Heart left ventricle (tissue), 16 donors: ENCODE results near the gene DYNLT4. TPM values are rescaled to one million over a fixed set of nuclear protein-coding genes. Genes with fewer than 3 reads are reported as not detected.

Experiments used
- ATAC-seq, 4 donors: fragments of 200-7000 bp; cut with Tn5 transposase; one replicate each; pipeline ENCODE4 v1.9.1; 2020 to 2022; ENCODE audit warnings: moderate library complexity in 4 of 4, mild to moderate bottlenecking in 3 of 4, moderate number of reproducible peaks in 1 of 4
- DNase-seq, 5 donors: peaks; one replicate each; pipeline ENCODE4 v3.0.0-alpha.2; 2020
- H3K27ac ChIP-seq, 12 donors: fragments of 200-600 bp; sonication (generic) in 4 of 12; one replicate each; pipeline versions ENCODE4 v1.5.0 to v1.8.0; 2016 to 2022; ENCODE audit warnings: mild to moderate bottlenecking in 2 of 12
- H3K27me3 ChIP-seq, 9 donors: fragments of 200-600 bp; sonication (generic) in 2 of 9; one replicate each; pipeline versions ENCODE4 v1.5.1 to v1.8.0; 2016 to 2022; ENCODE audit warnings: mild to moderate bottlenecking in 3 of 9
- H3K36me3 ChIP-seq, 9 donors: fragments of 200-600 bp; sonication (generic) in 2 of 9; one replicate each; pipeline versions ENCODE4 v1.5.0 to v1.8.0; 2018 to 2022; ENCODE audit warnings: mild to moderate bottlenecking in 2 of 9
- H3K4me1 ChIP-seq, 12 donors: fragments of 200-600 bp; sonication (generic) in 4 of 12; one replicate each; pipeline versions ENCODE4 v1.5.0 to v1.8.0; 2016 to 2022; ENCODE audit warnings: mild to moderate bottlenecking in 3 of 12
- H3K4me3 ChIP-seq, 12 donors: fragments of 200-600 bp; sonication (generic) in 4 of 12; one replicate each; pipeline versions ENCODE4 v1.5.0 to v1.8.0; 2017 to 2022; ENCODE audit warnings: mild to moderate bottlenecking in 9 of 12, moderate library complexity in 4 of 12
- H3K9me3 ChIP-seq, 12 donors: fragments of 200-600 bp; sonication (generic) in 4 of 12; one replicate each; pipeline versions ENCODE4 v1.5.0 to v1.8.0; 2016 to 2022; ENCODE audit warnings: mild to moderate bottlenecking in 1 of 12
- CTCF ChIP-seq, 12 donors: fragments of 200-600 bp; sonication (generic) in 4 of 12; IDR thresholded peaks; one replicate each; pipeline versions ENCODE4 v1.5.0 to v1.8.0; 2018 to 2022; ENCODE audit warnings: antibody characterized with exemption in 12 of 12, mild to moderate bottlenecking in 5 of 12
- POLR2A ChIP-seq, 2 donors: fragments of 450-650 bp; IDR thresholded peaks; one replicate each; pipeline ENCODE4 v1.6.1; 2017; ENCODE audit warnings: antibody characterized with exemption in 2 of 2, mild to moderate bottlenecking in 2 of 2, moderate library complexity in 2 of 2
- WGBS, 4 donors: extraction: QIAGEN DNeasy Blood & Tissue Kit in 2 of 4; methylation state at CpG; one replicate each; pipeline versions ENCODE4 v1.1.5 to v1.1.7; 2013 to 2018; 5-methylcytosine and 5-hydroxymethylcytosine counted together
- intact Hi-C, 10 donors: fragments of 100-400 bp; cut with DNase I; formaldehyde crosslinking; loops; one replicate each; pipeline versions ENCODE4 v1.11.1 to v1.14.2; 2022
- polyA plus RNA-seq, 2 donors: library from polyadenylated mRNA; stranded (reverse); fragments of 200-250 nt; gene quantifications; one replicate each; pipeline ENCODE4 v1.2.3, GENCODE V29; 2013
- total RNA-seq, 9 donors: library from RNA; depleted of rRNA in 2 of 9; stranded (reverse); fragments of >200 nt in 2 of 9; fragmentation: NEBNext Ultra II Directional in 3 of 9; extraction: Animal tissue kit (Norgen Biotek cat#: 25700) in 3 of 9; gene quantifications; one replicate each; pipeline versions ENCODE4 v1.1.0 to v1.2.4, GENCODE V29; 2016 to 2023
- donor health status: ischemic (EF 13 %, LVEDD 7.1; RV severe dilation, severe dysfunction).
- donor health status: healthy with polysubstance abuse.
- donor health status: DM: no; HTN: yes; CAD: no.
- donor health status: DM: no; HTN: no; CAD: no.
- donor health status: ischemic (EF 25% LVEDD 6.9; RV normal size, moderate dysfunction).
- donor health status: ischemic (EF 25% LVEDD 5.7; RV mildly dilated, moderate dysfunction).
- donor health status: healthy.
- donor health status: DM: yes; HTN: yes; CAD: no.
- donor health status: ischemic (EF 35%, LVEDD 5.7; RV mildly dilated, moderate dysfunction).
- donor health status: nonischemic (EF 11% LVEDD 7.7; RV severe dilation, severe dysfunction).
- donor health status: DM: yes; HTN: yes; CAD: no.
- donor health status: PGD.
- donor health status: ischemic (EF 29% LVEDD 5.4; RV normal size, mild dysfunction).
- donor health status: nonischemic (EF 23%, LVEDD 6.1; RV moderate dilation, normal function).

Gene DYNLT4
- total and polyA plus RNA-seq, 11 donors, result 0.36 to 1.7 (median 0.82) TPM; not detected in 1

GRCh38 chr1:44851308-44851707 is 44.2 kb upstream of the DYNLT4 start:
- H3K4me1 ChIP-seq, result peaks cover 0 to 16% (median 10%) of the 10 kb centered on the region in 12 donors
- no peak overlapping the region for H3K4me3 ChIP-seq
- peaks cover 0 to 31% (median 8%) of the 10 kb centered on the region in 9 donors for H3K36me3 ChIP-seq
- no peaks in the 10 kb centered on the region for H3K27me3 ChIP-seq
- 93 to 100% (median 98%) methylated on average over 1 of the region's 1 CpG for WGBS, 4 donors
- TF ChIP-seq CTCF (IDR thresholded peaks at IDR 0.05), result no peak
- H3K27ac ChIP-seq, result no peak overlapping the region
- ATAC-seq (no peak), DNase-seq (no peak)
- intact Hi-C loops, result no loop called here
- no peaks in the 10 kb centered on the region for H3K9me3 ChIP-seq

DNA sequence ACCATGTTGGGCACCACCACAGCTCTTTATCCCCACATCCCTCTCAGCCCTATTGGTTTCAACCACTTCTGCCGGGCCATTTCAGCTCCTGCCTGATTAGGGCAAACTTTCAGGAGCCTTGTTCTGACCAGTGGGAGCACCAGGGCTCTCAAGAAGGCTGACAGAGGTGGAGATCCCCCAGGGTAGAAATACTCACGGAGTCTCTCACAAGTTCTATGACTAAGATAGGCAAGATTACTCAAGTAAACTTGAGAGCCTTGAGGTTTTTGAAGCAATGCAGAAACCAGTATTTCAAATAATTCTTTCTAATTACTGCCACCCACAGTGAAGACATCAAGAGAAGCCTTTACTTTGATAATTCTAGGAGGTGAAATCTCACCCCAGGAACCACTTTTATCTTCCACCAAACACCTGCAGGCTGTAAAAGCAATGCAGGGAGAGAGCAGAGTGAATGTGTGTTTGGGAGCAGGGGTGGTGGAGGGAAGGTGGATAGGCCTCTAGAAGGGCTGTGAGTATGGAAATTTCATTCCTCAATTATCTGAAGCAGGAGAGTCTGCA is 42.5 kb upstream of the DYNLT4 start:
- Histone ChIP-seq H3K9me3 (no peaks in the 10 kb centered on the region), H3K36me3 (peaks cover 0 to 17% (median 7%) of the 10 kb centered on the region in 9 donors), H3K4me1 (peaks cover 0 to 16% (median 10%) of the 10 kb centered on the region in 12 donors), H3K27me3 (no peaks in the 10 kb centered on the region), H3K4me3 (no peak overlapping the region), H3K27ac (peak overlapping the region in 5 of 12 donors; percentile 17 to 61 (median 52))
- no peak for TF ChIP-seq POLR2A (IDR thresholded peaks at IDR 0.05)
- no peak for TF ChIP-seq CTCF (IDR thresholded peaks at IDR 0.05)
- ATAC-seq (no peak), DNase-seq (no peak)
- intact Hi-C loops, result loop anchor here in 3 of 10 donors (5.0 to 10.0 kb wide), 3 partner anchors 53 to 135 kb away; partner anchors contain the start of gene EIF2B3 (in 1 of the 3)
- 73 to 84% (median 79%) methylated on average over 2 of the region's 2 CpGs for WGBS, 4 donors

- intact Hi-C loops, result loop anchor here in 3 of 10 donors (5.0 to 10.0 kb wide), 3 partner anchors 54 to 136 kb away; partner anchors contain the start of gene EIF2B3 (in 1 of the 3)
- H3K27ac ChIP-seq, result peak overlapping the region in 5 of 12 donors; percentile 17 to 61 (median 52)
- H3K27me3 ChIP-seq, result no peaks in the 10 kb centered on the region
- ATAC-seq, result peak in 2 of 4 donors; percentile 35 to 48
- no peaks in the 10 kb centered on the region for H3K9me3 ChIP-seq
- peaks cover 0 to 16% (median 11%) of the 10 kb centered on the region in 12 donors for H3K4me1 ChIP-seq
- 51 to 73% (median 59%) methylated on average over 7 of the region's 7 CpGs for WGBS, 4 donors
- no peak overlapping the region for H3K4me3 ChIP-seq
- TF ChIP-seq CTCF (IDR thresholded peaks at IDR 0.05) (no peak), POLR2A (IDR thresholded peaks at IDR 0.05) (no peak)
- DNase-seq, result peak in 2 of 5 donors; percentile 24 to 40
- peaks cover 0 to 17% (median 6%) of the 10 kb centered on the region in 9 donors for H3K36me3 ChIP-seq
These were observed 41.5 kb upstream of the DYNLT4 start for GRCh38 chr1:44848456-44849181.

DNA sequence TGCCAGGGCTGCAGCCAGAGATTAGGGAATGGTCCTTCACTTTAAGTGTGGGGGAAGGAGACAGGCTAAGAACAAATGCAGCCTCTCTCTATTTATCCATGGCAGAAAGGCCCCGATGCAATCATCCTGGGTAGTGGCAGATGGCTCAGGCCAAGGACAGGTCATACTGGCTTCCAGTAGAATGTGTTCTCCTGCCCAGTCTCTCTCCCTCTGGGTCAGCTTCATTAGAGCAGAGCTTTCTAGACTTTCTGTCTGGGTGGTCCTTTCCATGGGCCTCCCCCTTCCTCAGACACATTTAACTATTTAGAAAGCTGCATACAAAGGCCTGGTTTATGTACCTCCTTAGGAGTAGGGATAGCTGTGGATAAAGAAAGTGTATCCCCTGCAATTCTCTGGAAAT is 40.7 kb upstream of the DYNLT4 start:
- TF ChIP-seq CTCF (IDR thresholded peaks at IDR 0.05) (no peak), POLR2A (IDR thresholded peaks at IDR 0.05) (no peak)
- H3K36me3 ChIP-seq, result peaks cover 0 to 17% (median 6%) of the 10 kb centered on the region in 9 donors
- H3K4me3 ChIP-seq, result no peak overlapping the region
- H3K9me3 ChIP-seq, result no peaks in the 10 kb centered on the region
- no peak for ATAC-seq
- WGBS, 4 donors, result 69 to 100% (median 84%) methylated on average over 1 of the region's 1 CpG
- peaks cover 0 to 2% (median 0%) of the 10 kb centered on the region in 9 donors for H3K27me3 ChIP-seq
- peak overlapping the region in 1 of 12 donors; percentile 17 for H3K27ac ChIP-seq
- H3K4me1 ChIP-seq, result peaks cover 0 to 24% (median 11%) of the 10 kb centered on the region in 12 donors
- DNase-seq, result no peak
- intact Hi-C loops, result loop anchor here in 3 of 10 donors (5.0 to 10.0 kb wide), 3 partner anchors 54 to 137 kb away; partner anchors contain the start of gene EIF2B3 (in 1 of the 3)
